NAMALWA (cell line): ENCODE data around the gene LRRC26.

ENCODE experiments used
- DNase-seq: peaks from one replicate; pipeline ENCODE4 v3.0.0-alpha.2; 2015; ENCODE audit warnings: low spot score

Gene LRRC26

DNA sequence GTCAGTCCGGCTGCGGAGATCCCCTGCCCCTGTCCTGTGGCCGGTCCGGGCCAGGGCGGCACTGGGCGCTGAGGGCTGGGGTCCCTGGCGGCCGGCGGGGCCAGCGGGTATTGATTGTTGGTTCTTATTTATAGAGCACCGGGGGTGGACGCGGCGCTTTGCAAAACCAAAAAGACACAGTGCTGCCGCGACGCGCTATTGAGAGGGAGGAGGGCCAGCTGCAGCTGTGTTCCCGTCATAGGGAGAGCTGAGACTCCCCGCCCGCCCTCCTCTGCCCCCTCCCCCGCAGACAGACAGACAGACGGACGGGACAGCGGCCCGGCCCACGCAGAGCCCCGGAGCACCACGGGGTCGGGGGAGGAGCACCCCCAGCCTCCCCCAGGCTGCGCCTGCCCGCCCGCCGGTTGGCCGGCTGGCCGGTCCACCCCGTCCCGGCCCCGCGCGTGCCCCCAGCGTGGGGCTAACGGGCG, 2.5 kb downstream of the LRRC26 start:
- DNase-seq, result no peak

DNA sequence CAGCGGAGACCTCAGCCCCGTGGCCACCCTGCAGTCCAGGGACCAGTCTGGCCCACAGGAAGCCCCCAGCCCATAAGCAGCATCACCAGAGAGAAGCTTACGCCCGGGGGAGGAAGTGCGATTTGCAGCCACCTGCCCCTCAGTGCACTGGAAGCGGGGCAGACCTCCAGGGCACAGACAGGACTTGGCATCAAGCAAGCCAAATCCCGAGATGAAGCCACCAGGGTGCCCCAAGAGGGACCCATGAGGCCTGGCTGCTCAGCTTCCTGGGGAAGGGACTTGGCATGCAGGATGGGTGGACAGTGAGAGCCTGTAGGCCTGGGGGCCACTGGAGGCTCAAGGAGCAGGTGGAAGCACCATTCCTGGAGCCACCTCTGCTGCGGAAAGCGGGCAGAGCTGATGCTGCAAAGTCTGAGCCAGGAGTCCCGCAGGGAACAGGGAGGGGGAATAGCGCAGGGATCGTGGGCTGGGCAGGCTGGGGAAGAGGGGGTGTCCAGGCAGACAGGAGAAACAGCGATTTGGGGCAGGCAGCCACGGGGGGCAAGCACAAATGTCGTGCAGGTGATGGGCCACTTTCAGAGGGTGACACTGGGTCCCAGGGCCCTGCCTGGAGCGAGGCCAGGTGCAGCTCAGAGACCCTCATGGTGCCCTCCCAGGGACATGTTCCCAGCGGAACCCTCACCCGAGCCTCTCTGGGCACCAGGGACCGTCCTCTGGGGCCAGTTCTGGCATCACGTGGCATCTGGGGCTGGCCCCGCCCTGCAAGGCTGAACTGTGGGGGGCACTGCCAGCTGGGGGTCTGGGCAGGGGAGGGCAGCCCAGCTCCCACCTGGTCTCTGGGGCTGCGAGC, 3.2 kb downstream of the LRRC26 start:
- DNase-seq, result no peak

DNA sequence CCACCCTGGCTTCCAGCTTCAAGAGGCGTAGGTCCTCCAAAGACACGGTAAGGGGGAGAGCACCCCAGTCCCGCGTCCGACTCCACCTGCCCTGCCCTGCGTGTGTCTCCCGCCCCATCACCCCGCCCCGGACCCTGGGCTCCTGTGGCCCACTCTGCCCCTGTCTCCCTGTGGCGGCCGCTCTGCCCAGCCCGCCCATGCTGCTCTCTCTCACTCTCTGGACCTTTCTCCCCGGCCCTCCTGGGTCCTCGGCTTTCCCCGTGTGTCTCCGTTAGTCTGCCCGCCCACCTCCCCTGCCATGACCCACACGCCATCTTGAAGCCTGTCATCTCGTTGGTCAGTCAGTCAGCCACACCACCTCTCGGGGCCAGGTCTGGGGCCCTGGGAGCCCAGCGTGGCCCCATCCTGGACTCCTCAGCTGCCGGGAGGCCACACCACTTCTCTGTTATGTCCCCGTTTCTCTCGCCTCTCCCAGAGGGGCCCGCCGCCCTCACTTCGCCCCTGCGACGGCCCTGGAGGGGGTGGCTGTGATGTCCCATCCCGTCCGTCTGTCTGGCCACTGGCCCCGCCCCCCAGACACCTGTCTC, 4.5 kb downstream of the LRRC26 start:
- DNase-seq, result no peak

- DNase-seq, result no peak
These were observed 5.2 kb downstream of the LRRC26 start for GRCh38 chr9:137164370-137165249.

GRCh38 chr9:137163805-137164204, 6.0 kb downstream of the LRRC26 start:
- no peak for DNase-seq

- DNase-seq, result no peak
These were observed 6.5 kb downstream of the LRRC26 start for GRCh38 chr9:137163365-137163715.

DNA sequence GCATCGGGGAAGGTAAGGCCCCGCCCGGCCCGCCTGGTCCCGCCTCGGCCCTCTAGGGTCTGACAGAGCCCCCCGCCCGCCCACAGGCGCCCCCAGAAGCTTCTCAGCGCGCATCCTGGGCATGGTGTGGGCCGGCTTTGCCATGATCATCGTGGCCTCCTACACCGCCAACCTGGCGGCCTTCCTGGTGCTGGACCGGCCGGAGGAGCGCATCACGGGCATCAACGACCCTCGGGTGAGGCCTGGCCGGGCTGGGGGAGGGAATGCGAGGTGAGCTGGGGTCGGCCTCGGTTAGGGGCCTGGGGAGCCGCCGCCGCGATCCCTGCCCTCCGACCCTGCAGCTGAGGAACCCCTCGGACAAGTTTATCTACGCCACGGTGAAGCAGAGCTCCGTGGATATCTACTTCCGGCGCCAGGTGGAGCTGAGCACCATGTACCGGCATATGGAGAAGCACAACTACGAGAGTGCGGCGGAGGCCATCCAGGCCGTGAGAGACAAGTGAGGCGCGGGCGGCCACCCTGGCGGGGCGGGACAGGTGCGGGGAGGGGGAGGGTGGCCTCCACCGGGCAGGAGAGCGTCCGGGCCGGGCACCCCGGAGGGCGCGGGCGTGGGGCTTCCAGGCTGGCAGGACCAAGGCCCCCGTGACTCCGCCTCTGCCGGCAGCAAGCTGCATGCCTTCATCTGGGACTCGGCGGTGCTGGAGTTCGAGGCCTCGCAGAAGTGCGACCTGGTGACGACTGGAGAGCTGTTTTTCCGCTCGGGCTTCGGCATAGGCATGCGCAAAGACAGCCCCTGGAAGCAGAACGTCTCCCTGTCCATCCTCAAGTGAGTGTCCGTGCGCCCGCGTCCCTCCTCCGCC, 7.1 kb downstream of the LRRC26 start:
- DNase-seq, result no peak

- no peak for DNase-seq
These were observed 8.0 kb downstream of the LRRC26 start for GRCh38 chr9:137161558-137162486.

GRCh38 chr9:137160716-137161557, 8.9 kb downstream of the LRRC26 start:
- no peak for DNase-seq

GRCh38 chr9:137160054-137160425, 9.8 kb downstream of the LRRC26 start:
- DNase-seq, result no peak

DNA sequence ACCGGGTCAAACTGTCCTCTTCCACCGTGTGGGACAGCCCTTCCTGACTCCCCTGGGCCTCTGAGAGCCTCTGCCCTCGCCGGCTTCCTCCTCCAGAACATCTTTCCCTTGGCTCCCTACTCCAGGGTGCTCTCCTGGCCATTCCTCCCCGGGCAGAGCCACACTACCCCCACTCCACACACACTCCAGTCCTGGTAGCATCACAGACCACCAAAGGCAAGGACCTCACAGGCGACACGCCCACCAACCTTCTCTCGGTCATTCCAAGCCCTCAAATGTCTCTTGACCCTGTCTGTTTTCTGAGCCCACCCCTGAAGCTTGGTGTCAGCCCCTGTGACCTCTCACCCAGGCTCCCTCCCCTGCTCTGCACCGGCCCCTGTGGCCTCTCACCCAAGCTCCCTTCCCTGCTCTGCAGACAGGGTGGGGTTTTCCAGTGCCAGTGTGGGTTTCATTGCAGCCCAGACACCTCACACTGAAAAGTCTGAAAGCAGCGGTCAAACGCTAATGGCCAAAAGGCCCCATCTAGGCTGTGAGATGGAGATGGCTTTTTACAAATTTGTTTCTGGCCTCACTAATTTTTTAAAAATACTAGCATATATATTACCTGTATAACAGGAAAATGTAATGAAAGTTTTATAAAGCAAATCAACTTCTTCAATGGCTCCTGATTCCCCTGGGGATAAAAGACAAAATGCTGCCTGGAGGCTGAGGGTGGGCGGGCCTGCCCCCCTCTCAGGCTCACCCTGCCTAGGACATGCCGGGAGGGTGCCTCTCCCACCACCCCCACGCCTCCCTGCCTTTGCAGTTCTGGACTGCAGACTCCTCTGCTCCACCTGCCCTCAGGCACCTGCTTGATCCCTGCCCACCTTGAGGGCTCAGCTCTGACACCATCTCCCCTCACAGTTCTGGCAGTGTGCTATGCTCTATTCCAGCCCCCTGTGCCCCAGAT, 10.5 kb downstream of the LRRC26 start:
- DNase-seq, result no peak

DNA sequence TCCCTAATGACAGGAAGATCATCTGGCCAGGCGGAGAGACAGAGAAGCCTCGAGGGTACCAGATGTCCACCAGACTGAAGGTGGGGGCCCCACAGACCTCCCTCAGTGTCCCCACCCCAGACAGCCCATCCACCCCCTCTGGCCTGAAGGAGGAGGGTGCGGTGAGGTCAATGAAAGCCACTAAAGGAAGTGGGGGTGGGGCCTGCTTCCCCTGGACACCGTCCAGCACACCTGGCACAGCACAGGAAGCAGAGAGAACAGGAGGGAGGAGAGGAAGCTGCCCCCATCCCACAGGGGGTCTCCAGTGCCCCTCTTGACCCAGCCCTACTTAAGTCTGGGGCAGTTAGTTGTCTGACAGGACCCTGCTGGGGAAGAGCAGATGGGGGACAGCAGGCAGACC, 11.2 kb downstream of the LRRC26 start:
- no peak for DNase-seq

DNA sequence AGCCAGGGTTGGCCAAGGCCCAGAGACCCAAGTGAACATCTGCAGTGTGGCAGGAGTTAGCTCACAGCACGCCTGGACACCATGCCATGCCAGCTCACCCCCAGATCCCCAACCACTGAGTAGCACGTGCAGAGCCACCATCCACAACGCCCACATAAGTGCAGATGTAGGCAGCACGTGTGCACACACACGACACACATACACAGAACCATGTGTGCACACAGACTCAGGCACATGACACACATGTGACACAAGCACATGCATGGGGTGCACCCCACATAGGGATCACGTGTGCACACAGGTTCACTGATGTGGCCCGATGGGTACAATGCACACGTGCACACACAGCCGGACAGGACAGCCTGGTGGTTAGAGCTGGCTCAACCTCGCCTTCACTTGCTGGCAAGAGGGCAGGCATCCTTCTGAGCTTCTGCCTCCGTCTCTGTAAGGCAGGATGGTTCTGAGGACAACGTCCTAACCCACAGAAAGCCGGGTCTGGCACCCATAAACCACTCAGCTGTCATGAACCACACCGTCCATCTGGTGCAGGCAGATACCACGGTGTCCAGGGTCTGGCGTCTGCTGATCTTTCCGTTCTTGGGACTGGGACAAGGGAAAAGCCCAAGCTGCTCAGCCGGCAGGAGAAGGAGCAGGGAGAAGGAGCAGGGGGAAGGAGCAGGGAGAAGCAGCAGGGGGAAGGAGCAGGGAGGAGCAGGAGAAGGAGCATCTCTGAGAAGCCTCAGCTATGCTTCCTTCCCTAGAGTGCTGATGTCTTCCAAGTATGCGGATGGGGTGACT, 12.0 kb downstream of the LRRC26 start:
- no peak for DNase-seq

- peak; percentile 68 for DNase-seq
These were observed 13.1 kb downstream of the LRRC26 start for GRCh38 chr9:137156567-137157375.

GRCh38 chr9:137152844-137153405, 16.9 kb downstream of the LRRC26 start:
- no peak for DNase-seq

DNA sequence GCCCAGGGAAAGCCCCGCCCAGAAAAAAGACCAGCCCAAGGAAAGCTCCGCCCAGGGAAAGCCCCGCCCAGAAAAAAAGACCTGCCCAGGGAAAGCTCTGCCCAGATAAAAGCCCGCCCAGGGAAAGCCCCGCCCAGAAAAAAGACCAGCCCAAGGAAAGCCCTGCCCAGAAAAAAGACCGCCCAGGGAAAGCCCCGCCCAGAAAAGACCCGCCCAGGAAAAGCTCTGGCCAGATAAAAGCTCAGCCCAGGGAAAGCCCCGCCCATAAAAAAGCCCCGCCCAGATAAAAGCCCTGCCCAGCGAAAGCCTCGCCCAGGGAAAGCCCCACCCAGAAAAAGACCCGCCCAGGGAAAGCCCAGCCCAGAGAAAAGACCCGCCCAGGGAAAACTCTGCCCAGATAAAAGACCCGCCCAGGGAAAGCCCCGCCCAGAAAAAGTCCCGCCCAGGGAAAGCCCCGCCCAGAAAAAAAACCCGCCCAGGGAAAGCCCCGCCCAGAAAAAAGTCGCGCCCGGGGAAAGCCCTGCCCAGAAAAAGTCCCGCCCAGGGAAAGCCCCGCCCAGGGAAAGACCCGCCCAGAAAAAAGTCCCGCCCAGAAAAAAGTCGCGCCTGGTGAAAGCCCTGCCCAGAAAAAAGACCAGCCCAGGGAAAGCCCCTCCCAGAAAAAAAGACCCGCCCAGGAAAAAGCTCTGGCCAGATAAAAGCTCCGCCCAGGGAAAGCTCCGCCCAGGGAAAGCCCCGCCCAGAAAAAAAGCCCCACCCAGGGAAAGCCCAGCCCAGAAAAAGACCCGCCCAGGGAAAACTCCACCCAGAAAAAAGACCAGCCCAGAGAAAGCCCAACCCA, 19.0 kb downstream of the LRRC26 start:
- DNase-seq, result peak; percentile 97
